HG02610 (cell line): ENCODE results near the gene KCNK17.
A peak's percentile ranks its signal among the peaks of the same experiment; 100 is the strongest.

Source experiments
- ATAC-seq: cut with Tn5 transposase; IDR thresholded peaks from one replicate; pipeline ENCODE4 v1.9.1; 2021; ENCODE audit warnings: mild to moderate bottlenecking, moderate library complexity; ENCODE audit not compliant: unreplicated experiment

KCNK17 gene

GRCh38 chr6:39338397-39338796, 24.2 kb upstream of the KCNK17 start:
- no peak for ATAC-seq

- ATAC-seq, result no peak
These were observed 21.7 kb upstream of the KCNK17 start for GRCh38 chr6:39335780-39336545.

DNA sequence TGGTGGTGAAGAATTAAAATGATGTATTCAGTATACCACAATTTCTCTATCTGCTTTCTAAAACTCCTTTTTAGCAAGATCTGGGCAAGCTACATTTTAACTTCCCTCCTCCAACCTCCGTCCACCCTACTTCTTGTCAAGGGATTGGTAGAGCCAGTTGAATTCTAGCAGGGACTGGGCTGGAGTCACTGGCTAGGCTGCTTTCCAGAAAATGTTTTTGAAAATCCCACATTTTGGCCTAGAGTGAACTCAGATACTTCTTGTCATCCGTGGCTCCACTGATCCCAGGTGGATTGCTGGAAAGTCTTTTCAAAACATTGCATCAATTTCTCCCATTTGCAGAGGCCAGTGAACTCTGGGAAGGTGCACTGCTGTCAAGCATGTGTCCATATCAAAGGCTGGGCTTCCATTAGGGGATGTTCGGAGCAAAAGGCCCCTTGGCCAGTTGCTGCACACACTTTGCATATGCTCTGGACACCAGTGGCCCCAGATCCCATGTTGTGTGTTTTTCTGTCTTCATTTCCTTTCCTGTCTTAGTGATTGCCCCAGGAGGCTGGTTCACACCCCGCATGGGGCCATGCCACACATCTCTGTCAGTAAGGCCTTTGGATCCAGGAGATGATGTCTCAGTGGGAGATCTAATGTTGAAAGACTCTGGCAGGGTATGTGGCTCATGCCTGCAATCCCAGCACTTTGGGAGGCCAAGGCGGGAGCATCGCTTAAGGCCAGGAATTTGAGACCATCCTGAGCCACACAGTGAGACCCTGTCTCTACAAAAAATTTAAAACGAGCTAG, 19.6 kb upstream of the KCNK17 start:
- ATAC-seq, result no peak

DNA sequence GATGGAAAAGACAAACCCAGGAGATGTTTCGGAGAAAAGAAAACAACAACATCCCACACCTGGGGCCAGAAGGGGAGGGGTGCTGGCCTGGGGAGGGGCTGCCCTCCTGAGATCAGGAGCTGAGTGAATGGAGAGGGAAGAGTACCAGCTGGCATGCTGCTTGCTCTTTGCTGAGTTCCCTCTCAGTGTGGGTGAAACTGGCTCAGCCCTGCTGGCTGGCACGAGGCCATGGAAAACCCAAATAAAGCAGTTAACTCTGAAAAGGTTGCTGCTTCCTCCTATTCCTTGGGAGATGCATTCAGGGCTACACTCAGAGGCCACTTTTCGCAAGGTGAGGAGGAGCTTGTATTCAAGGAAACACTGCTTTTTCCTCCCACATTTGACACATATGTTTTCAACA, 16.3 kb upstream of the KCNK17 start:
- no peak for ATAC-seq

DNA sequence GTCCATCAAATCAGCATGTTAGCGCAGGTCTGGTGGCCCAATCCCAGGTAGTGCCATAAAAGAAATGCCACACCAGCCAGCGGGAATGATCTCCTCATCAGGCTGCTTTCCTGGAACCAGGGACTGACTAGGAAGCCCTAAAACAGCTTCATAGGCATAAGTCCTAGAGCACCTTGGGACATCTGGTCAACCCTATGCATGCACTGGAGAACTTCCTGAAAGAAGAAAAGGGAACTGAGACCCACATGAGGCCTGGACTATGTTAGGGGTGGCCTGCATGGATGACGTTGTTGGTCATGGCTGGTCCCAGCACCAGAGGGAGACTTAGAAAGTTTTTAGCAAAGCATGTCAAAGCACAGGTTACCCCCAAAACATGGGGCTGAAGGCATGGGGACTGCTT, 15.8 kb upstream of the KCNK17 start:
- peak; percentile 55 for ATAC-seq

GRCh38 chr6:39328066-39328465, 13.8 kb upstream of the KCNK17 start:
- ATAC-seq, result no peak

DNA sequence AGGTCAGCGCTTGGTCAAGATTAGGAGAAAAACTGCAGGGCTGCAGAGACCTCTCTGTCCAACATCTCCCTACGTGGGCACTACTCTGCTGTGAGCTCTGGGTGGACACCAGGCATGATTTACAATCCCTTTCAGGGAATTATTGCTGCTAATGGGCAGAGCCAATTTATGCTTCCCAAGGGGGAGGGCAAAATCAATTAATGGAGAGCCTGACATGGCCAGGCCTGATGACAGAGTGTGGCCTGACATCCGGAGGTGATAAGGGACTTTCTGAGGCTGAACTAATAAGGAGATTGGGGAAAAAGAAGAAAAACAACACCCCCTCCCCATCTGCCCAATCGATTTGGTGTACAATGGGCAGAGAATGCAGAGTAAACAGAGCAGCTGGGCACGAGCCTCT, 13.3 kb upstream of the KCNK17 start:
- ATAC-seq, result no peak

DNA sequence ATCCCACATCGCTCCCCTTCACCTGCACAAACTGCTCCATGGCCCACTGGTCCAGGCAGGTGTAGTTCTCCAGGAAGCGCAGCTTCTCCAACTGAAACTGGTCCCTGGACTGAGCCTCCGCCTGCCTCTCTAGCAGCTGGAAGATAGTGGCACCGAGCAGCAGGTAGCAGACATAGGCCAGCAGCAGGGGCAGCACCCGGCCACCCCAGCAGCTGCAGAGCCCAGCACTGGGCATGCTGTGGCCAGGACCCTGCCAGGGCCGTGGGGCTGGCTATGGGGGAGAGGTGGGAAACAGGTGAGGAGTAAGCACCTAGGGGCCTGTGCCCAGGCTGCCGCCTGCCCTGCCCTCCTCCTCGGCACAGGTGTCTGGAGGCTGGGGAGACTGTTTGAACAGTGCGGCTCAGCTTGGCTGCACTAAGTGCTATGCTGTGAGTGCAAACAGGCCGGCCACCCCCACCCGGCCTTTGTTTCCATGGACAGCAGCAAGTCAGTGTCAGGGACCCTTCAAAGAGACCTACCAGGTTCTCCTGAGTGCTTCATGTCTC, 8.2 kb upstream of the KCNK17 start, which contains the start of gene KCNK16:
Gene KCNK16 (minus strand): TSS at position 397 of the 545 bp plus-strand sequence. CDS start 162 bp downstream, at position 235.
- no peak for ATAC-seq

DNA sequence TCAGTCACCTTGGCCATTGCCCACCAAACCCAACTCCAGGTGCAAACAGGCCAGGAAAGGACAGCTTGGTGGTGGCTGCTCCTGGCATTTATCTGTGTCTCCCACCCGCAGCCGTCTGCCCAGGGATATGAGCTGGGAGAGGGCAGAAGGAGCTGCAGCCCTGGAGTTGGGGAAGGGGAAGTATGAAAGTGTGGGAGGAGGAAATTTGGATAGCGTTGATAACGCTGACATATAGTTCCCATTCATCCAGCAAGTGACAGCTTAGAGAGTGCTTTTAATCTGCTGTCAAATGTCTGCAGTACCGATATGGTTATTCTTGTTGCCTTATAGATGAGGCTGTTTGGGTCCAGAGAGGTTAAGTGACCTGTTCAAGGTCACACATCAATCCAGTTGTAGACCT, 7.5 kb upstream of the KCNK17 start:
- ATAC-seq, result no peak

GRCh38 chr6:39320363-39320984, 6.3 kb upstream of the KCNK17 start:
- no peak for ATAC-seq

GRCh38 chr6:39319621-39320362, 5.6 kb upstream of the KCNK17 start:
- no peak for ATAC-seq

GRCh38 chr6:39317256-39317655, 3.0 kb upstream of the KCNK17 start:
- no peak for ATAC-seq

- ATAC-seq, result no peak
These were observed 520 bp downstream of the KCNK17 start for GRCh38 chr6:39313526-39314272.

DNA sequence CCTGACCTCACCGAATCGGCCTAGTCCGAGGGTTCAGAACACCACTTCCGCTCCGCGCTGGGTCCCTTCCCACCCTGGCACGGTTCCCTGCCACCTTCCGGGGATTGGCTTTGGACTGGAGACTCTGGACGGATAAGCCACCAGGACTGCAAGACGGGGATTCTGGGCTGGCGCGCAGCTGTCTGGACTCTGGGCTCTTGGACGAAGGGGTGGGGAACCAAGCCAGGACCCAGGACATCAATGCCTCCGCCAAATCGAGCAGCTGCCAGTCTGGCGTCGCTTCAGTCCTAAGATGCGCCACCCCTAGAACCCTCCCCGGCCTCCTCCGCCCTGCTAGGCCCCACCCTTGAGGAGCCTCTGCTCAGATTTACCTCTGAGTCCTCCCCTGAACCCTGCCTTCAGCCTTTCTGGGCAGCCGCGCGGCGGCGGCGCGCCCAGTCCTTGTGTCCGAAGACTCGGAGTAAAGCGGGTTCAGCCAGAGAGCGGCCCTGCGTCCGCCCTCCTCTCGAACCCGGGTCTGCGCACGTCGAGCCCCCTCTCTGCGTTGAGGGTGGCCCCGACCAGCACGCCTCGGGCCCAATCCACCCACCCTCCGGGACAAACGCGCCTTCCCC, 1.2 kb downstream of the KCNK17 start:
- ATAC-seq, result no peak

DNA sequence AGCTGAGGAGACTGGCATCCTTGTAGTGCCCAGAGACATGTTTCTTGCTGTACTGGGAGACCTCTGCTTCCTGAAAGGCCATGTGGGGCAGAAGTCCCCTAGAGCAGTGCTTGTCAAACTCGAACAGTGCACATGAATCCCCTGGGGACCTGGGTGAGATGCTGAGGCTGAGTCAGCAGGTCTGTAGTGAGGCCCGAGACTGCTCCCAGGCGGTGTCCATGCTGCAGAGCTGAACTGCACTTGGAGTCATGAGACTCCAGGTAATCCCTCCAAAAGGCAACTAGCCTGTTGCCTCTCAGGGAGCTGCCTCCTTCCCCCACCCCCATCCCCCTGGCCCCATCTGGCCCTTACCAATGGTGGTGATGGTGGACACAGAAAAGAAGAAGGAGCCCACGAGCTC, 3.7 kb downstream of the KCNK17 start:
- no peak for ATAC-seq

- ATAC-seq, result no peak
These were observed 4.2 kb downstream of the KCNK17 start for GRCh38 chr6:39309942-39310531.

- ATAC-seq, result no peak
These were observed 6.8 kb downstream of the KCNK17 start for GRCh38 chr6:39307462-39307861.

DNA sequence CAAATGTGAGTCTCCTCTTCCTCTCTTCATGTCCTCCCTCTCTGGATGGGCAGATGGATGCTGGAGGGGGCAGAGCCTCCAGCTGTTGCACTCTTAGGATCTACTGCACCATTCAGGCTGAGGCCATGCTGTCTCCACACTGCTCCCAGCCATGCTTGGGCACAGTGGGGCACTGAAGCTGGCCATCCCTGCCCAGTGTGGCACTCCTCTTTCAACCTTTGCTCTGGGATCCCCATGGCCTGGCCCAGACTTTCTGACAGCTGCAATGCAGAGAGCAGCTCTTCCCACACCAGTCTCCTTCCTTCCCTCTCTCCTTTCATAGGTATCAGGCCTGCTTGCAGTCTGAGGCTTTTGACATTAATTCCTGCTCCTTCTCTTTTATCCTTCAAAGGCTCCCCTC, 9.3 kb downstream of the KCNK17 start:
- no peak for ATAC-seq

- ATAC-seq, result no peak
These were observed 10.6 kb downstream of the KCNK17 start for GRCh38 chr6:39303425-39304153.
